SK-N-SH (cell line): Measurements from ENCODE around the gene SEMA3F. TPM values are rescaled to one million over a fixed set of nuclear protein-coding genes. Genes with fewer than 3 reads are reported as not detected.

Experiments used
- CTCF ChIA-PET: fragments of 300-600, 350-600 bp; formaldehyde crosslinking; extraction: SDS; loops from one replicate; lab custom pipeline; 2021; lab: Yijun Ruan, JAX
- POLR2A ChIA-PET: fragments of 350-600 bp; sonication (Branson Sonifier 250); formaldehyde crosslinking; extraction: SDS; loops from one replicate; lab custom pipeline; 2020; ENCODE audit warnings: antibody characterized with exemption, inconsistent platforms; lab: Yijun Ruan, JAX
- DNase-seq: peaks from one replicate; pipeline ENCODE4 v3.0.0; 2012
- H2AFZ ChIP-seq: fragments of 200-600 bp; sonication (generic); 2 replicates; pipeline ENCODE4 v1.8.1; 2016; ENCODE audit warnings: antibody characterized with exemption, mild to moderate bottlenecking, low read depth
- H3F3A ChIP-seq: fragments of 200-600 bp; sonication (generic); replicated peaks from 2 replicates; pipeline ENCODE3; 2016; ENCODE audit warnings: antibody characterized with exemption, mild to moderate bottlenecking; ENCODE audit not compliant: insufficient read depth
- H3K27ac ChIP-seq, 2 experiments: fragments of 200-500 bp in 1 of 2; fragments of 200-600 bp in 1 of 2; sonication (Bioruptor generic) in 1 of 2; sonication (generic), shearing (Covaris generic) in 1 of 2; 2 replicates each; pipeline versions ENCODE4 v1.5.1 to v1.6.1; 2014 to 2016; ENCODE audit warnings: low read depth in 2 of 2, inconsistent platforms in 1 of 2, low read length in 1 of 2, mild to moderate bottlenecking in 1 of 2, mixed read lengths in 1 of 2
- H3K27me3 ChIP-seq: fragments of 200-600 bp; sonication (generic), shearing (Covaris generic); 2 replicates; pipeline ENCODE4 v1.6.1; 2016; ENCODE audit warnings: mixed run types; ENCODE audit not compliant: insufficient read depth
- H3K36me3 ChIP-seq, 2 experiments: fragments of 200-500 bp in 1 of 2; fragments of 200-600 bp in 1 of 2; sonication (Bioruptor generic) in 1 of 2; sonication (generic) in 1 of 2; replicated peaks in 1 of 2; 2 replicates each; pipeline versions ENCODE3 to v1.5.1; 2014 to 2016; ENCODE audit warnings: low read length in 1 of 2, mild to moderate bottlenecking in 1 of 2; ENCODE audit not compliant: insufficient read depth in 2 of 2, control insufficient read depth in 1 of 2
- H3K4me1 ChIP-seq, 2 experiments: fragments of 200-500 bp in 1 of 2; fragments of 200-600 bp in 1 of 2; sonication (Bioruptor generic) in 1 of 2; sonication (generic), shearing (Covaris generic) in 1 of 2; 2 replicates each; pipeline versions ENCODE4 v1.5.1 to v1.6.1; 2014 to 2016; ENCODE audit warnings: low read depth in 1 of 2, low read length in 1 of 2, mixed run types in 1 of 2; ENCODE audit not compliant: insufficient read depth in 2 of 2, control insufficient read depth in 1 of 2
- H3K4me2 ChIP-seq: fragments of 200-600 bp; sonication (generic), shearing (Covaris generic); 2 replicates; pipeline ENCODE4 v1.6.1; 2017; ENCODE audit warnings: mixed run types
- H3K4me3 ChIP-seq, 2 experiments: fragments of 200-500 bp in 1 of 2; fragments of 200-600 bp in 1 of 2; sonication (Bioruptor generic) in 1 of 2; sonication (generic), shearing (Covaris generic) in 1 of 2; 2 replicates each; pipeline versions ENCODE4 v1.5.1 to v1.8.1; 2014 to 2016; ENCODE audit warnings: low read depth in 2 of 2, inconsistent platforms in 1 of 2, low read length in 1 of 2, mild to moderate bottlenecking in 1 of 2, mixed read lengths in 1 of 2, moderate library complexity in 1 of 2
- H3K79me2 ChIP-seq: fragments of 200-600 bp; sonication (generic); 2 replicates; pipeline ENCODE4 v1.8.1; 2017; ENCODE audit warnings: mild to moderate bottlenecking; ENCODE audit not compliant: insufficient read depth
- H3K9ac ChIP-seq: fragments of 200-600 bp; sonication (generic); 2 replicates; pipeline ENCODE4 v1.6.1; 2017; ENCODE audit warnings: mixed run types
- H3K9me2 ChIP-seq: fragments of 200-600 bp; sonication (generic); 2 replicates; pipeline ENCODE4 v1.6.1; 2017; ENCODE audit warnings: mixed run types
- H3K9me3 ChIP-seq: fragments of 200-600 bp; sonication (generic); 2 replicates; pipeline ENCODE4 v1.6.1; 2017; ENCODE audit warnings: mixed run types, mild to moderate bottlenecking, moderate library complexity
- H4K20me1 ChIP-seq: fragments of 200-600 bp; sonication (generic); 2 replicates; pipeline ENCODE4 v1.6.1; 2017; ENCODE audit warnings: mild to moderate bottlenecking, mixed run types; ENCODE audit not compliant: insufficient read depth
- ELF1 ChIP-seq: IDR thresholded peaks from 2 replicates; pipeline ENCODE4 v1.4.0; 2012
- EZH2phosphoT487 ChIP-seq: fragments of 200-600 bp; sonication (generic); IDR thresholded peaks from 2 replicates; pipeline ENCODE4 v1.6.1; 2017; ENCODE audit warnings: low read depth, mixed run types, mild to moderate bottlenecking, antibody characterized with exemption, moderate library complexity, borderline replicate concordance
- FOSL2 ChIP-seq: IDR thresholded peaks from 2 replicates; pipeline ENCODE4 v1.4.0; 2012; ENCODE audit warnings: low read depth, mild to moderate bottlenecking, moderate library complexity, borderline replicate concordance
- GATA2 ChIP-seq: sonication (generic); formaldehyde crosslinking; IDR thresholded peaks from 2 replicates; pipeline ENCODE4 v1.5.0; 2020; ENCODE audit warnings: mild to moderate bottlenecking, missing genetic modification reagents
- MEF2A ChIP-seq: IDR thresholded peaks from 2 replicates; pipeline ENCODE4 v1.4.0; 2012; ENCODE audit warnings: low read depth, borderline replicate concordance
- MXI1 ChIP-seq: IDR thresholded peaks from 2 replicates; pipeline ENCODE4 v1.6.1; 2012; ENCODE audit warnings: mild to moderate bottlenecking, low read depth, low read length, improper control_type of control experiment
- NRF1 ChIP-seq: IDR thresholded peaks from 2 replicates; pipeline ENCODE4 v1.6.1; 2012; ENCODE audit warnings: low read depth, mild to moderate bottlenecking, low read length
- RAD21 ChIP-seq: IDR thresholded peaks from 2 replicates; pipeline ENCODE4 v1.6.1; 2012; ENCODE audit warnings: mild to moderate bottlenecking, low read length
- RXRA ChIP-seq: IDR thresholded peaks from 2 replicates; pipeline ENCODE4 v1.4.0; 2012; ENCODE audit warnings: low read depth, mild to moderate bottlenecking, borderline replicate concordance
- SIN3A ChIP-seq: IDR thresholded peaks from 2 replicates; pipeline ENCODE4 v1.6.1; 2012; ENCODE audit warnings: low read depth, mild to moderate bottlenecking, low read length, moderate library complexity, borderline replicate concordance
- SMC3 ChIP-seq: IDR thresholded peaks from 2 replicates; pipeline ENCODE4 v1.6.1; 2012; ENCODE audit warnings: low read depth, low read length, improper control_type of control experiment
- TAF1 ChIP-seq: IDR thresholded peaks from 2 replicates; pipeline ENCODE4 v1.6.1; 2012; ENCODE audit warnings: low read depth, mild to moderate bottlenecking, low read length, moderate library complexity, borderline replicate concordance
- TEAD4 ChIP-seq: IDR thresholded peaks from 2 replicates; pipeline ENCODE4 v1.4.0; 2012; ENCODE audit warnings: mild to moderate bottlenecking, borderline replicate concordance; ENCODE audit not compliant: insufficient read depth
- YY1 ChIP-seq: IDR thresholded peaks from 2 replicates; pipeline ENCODE4 v1.4.0; 2012; ENCODE audit warnings: low read depth, mild to moderate bottlenecking
- WGBS: methylation state at CpG from one replicate; pipeline ENCODE4 v1.1.6; 2017; ENCODE audit warnings: low lambda C conversion rate; 5-methylcytosine and 5-hydroxymethylcytosine counted together
- polyA plus RNA-seq, 3 experiments: library from polyadenylated mRNA; depleted of rRNA; stranded (reverse); fragments of >200 nt; gene quantifications; 2 replicates each; pipeline ENCODE4 v1.2.3, GENCODE V29; 2012
- TF ChIP-seq, protein P1 (sequence below): fragments of 150-350 bp; IDR thresholded peaks from 2 replicates; pipeline ENCODE4 v1.6.1; 2017; ENCODE audit warnings: antibody characterized with exemption, low read length, low read depth, borderline replicate concordance
- TF ChIP-seq, protein P2 (sequence below): IDR thresholded peaks from 2 replicates; pipeline ENCODE4; 2012
- TF ChIP-seq, protein P3 (sequence below): IDR thresholded peaks from 2 replicates; pipeline ENCODE4 v1.4.0; 2012; ENCODE audit warnings: low read depth, borderline replicate concordance
- TF ChIP-seq, protein P4 (sequence below): fragments of 200-600 bp; sonication (generic); IDR thresholded peaks from 2 replicates; pipeline ENCODE4 v1.6.1; 2017; ENCODE audit warnings: antibody characterized with exemption, mild to moderate bottlenecking, moderate library complexity

The SEMA3F gene
- polyA plus RNA-seq, 1 of the 3 experiments (the other 2 are of a cell fraction) = 30.4 TPM

- H3F3A ChIP-seq = peaks cover 43% of the 10 kb centered on the region
- no peaks in the 10 kb centered on the region for H3K9me3 ChIP-seq
- H3K4me3 ChIP-seq = no peak overlapping the region
- POLR2A ChIA-PET = interaction anchor here (0.6 to 3.8 kb wide), 5 partner anchors 63 to 400 kb away, joined by 3 to 21 read pairs (median 4); partner anchors contain the start of genes AMIGO3 and GNAT1
- peaks cover 16% of the 10 kb centered on the region; the same call in 1 of the 2 replicates for H4K20me1 ChIP-seq
- TF ChIP-seq NRF1 (no peak), SIN3A (no peak), MXI1 (no peak), TEAD4 (no peak), ELF1 (no peak), SMC3 (no peak), GATA2 (CRISPR knock-in tag) (no peak), RAD21 (no peak), YY1 (no peak), MEF2A (no peak), TAF1 (no peak), RXRA (no peak), EZH2phosphoT487 (no peak), FOSL2 (no peak)
- TF ChIP-seq, protein P1, sequence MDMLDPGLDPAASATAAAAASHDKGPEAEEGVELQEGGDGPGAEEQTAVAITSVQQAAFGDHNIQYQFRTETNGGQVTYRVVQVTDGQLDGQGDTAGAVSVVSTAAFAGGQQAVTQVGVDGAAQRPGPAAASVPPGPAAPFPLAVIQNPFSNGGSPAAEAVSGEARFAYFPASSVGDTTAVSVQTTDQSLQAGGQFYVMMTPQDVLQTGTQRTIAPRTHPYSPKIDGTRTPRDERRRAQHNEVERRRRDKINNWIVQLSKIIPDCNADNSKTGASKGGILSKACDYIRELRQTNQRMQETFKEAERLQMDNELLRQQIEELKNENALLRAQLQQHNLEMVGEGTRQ = no peak
- TF ChIP-seq, protein P2, sequence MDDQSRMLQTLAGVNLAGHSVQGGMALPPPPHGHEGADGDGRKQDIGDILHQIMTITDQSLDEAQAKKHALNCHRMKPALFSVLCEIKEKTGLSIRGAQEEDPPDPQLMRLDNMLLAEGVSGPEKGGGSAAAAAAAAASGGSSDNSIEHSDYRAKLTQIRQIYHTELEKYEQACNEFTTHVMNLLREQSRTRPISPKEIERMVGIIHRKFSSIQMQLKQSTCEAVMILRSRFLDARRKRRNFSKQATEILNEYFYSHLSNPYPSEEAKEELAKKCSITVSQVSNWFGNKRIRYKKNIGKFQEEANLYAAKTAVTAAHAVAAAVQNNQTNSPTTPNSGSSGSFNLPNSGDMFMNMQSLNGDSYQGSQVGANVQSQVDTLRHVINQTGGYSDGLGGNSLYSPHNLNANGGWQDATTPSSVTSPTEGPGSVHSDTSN = no peak
- TF ChIP-seq, protein P3, sequence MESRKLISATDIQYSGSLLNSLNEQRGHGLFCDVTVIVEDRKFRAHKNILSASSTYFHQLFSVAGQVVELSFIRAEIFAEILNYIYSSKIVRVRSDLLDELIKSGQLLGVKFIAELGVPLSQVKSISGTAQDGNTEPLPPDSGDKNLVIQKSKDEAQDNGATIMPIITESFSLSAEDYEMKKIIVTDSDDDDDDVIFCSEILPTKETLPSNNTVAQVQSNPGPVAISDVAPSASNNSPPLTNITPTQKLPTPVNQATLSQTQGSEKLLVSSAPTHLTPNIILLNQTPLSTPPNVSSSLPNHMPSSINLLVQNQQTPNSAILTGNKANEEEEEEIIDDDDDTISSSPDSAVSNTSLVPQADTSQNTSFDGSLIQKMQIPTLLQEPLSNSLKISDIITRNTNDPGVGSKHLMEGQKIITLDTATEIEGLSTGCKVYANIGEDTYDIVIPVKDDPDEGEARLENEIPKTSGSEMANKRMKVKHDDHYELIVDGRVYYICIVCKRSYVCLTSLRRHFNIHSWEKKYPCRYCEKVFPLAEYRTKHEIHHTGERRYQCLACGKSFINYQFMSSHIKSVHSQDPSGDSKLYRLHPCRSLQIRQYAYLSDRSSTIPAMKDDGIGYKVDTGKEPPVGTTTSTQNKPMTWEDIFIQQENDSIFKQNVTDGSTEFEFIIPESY = no peak
- TF ChIP-seq, protein P4, sequence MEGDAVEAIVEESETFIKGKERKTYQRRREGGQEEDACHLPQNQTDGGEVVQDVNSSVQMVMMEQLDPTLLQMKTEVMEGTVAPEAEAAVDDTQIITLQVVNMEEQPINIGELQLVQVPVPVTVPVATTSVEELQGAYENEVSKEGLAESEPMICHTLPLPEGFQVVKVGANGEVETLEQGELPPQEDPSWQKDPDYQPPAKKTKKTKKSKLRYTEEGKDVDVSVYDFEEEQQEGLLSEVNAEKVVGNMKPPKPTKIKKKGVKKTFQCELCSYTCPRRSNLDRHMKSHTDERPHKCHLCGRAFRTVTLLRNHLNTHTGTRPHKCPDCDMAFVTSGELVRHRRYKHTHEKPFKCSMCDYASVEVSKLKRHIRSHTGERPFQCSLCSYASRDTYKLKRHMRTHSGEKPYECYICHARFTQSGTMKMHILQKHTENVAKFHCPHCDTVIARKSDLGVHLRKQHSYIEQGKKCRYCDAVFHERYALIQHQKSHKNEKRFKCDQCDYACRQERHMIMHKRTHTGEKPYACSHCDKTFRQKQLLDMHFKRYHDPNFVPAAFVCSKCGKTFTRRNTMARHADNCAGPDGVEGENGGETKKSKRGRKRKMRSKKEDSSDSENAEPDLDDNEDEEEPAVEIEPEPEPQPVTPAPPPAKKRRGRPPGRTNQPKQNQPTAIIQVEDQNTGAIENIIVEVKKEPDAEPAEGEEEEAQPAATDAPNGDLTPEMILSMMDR = no peak
- H2AFZ ChIP-seq = no peak overlapping the region
- CTCF ChIA-PET = interaction anchor here (0.7 to 28.1 kb wide), 16 partner anchors 11 to 141 kb away, joined by 3 to 684 read pairs (median 10); partner anchors contain the start of genes GNAT1, RBM5 and SEMA3F
- H3K4me2 ChIP-seq = no peak overlapping the region
- no peaks in the 10 kb centered on the region for H3K79me2 ChIP-seq
- H3K36me3 ChIP-seq = peaks cover 30 to 52% of the 10 kb centered on the region in 2 experiments
- H3K4me1 ChIP-seq = peaks cover 6 to 33% of the 10 kb centered on the region in 2 experiments
- no peak overlapping the region for H3K9ac ChIP-seq
- no peak for DNase-seq
- H3K9me2 ChIP-seq = no peaks in the 10 kb centered on the region
- no peaks in the 10 kb centered on the region for H3K27me3 ChIP-seq
- no peak overlapping the region for H3K27ac ChIP-seq
- 100% methylated on average over 2 of the region's 3 CpGs for WGBS
Observed at GRCh38 chr3:50119786-50120185, 35.3 kb upstream of the SEMA3F start.
